ENCODE data around the gene CPEB2.

DNA sequence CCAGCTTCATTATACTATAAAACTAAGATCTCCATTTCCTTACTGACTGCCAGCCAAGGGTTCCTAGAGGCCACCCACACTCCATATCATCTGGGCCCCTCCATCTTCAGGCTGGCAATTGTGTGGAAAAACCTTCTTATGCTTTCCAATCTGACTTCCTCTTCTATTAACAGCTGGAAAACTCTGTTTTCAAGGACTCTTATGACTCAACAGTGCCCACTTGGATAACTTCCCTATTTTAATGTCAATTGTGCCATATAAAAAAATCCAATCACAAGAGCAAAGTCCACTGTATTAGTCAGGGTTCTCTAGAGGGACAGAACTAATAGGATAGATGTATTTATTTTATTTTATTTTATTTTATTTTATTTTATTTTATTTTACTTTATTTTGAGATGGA, 41.0 kb upstream of the CPEB2 start:
- TF ChIP-seq EZH2 (IDR thresholded peaks at IDR 0.05; ENCODE audit: insufficient read depth, poor library complexity, severe bottlenecking) (no peak), EZH2phosphoT487 (IDR thresholded peaks at IDR 0.05; ENCODE audit: insufficient read depth, low read depth) (no peak)
